Measurements from ENCODE around the gene GALNT2. TPM values are rescaled to one million over a fixed set of nuclear protein-coding genes. Genes with fewer than 3 reads are reported as not detected.

GALNT2 gene
- total and polyA plus RNA-seq, 2 of the 13 experiments (the other 11 are each of a cell fraction or from before 2014, with no cell fraction given): 39.3 to 39.6 TPM

- TF ChIP-seq ZNF17 (CRISPR knock-in tag; IDR thresholded peaks at IDR 0.05) (no peak), SPEN (CRISPR knock-in tag; IDR thresholded peaks at IDR 0.05; ENCODE audit: low read depth) (peak; percentile 98; the same call in 1 of the 2 replicates), PITX1 (CRISPR knock-in tag; IDR thresholded peaks at IDR 0.05) (peak; percentile 94), KDM6A (CRISPR knock-in tag; IDR thresholded peaks at IDR 0.05; ENCODE audit: low read depth) (peak; percentile 73; the same call in 1 of the 2 replicates), SMAD1 (CRISPR knock-in tag; IDR thresholded peaks at IDR 0.05; ENCODE audit: borderline replicate concordance, low read depth) (no peak), UBTF (CRISPR knock-in tag; IDR thresholded peaks at IDR 0.05) (peak; percentile 37; the same call in 1 of the 2 replicates), ZNF746 (CRISPR knock-in tag; IDR thresholded peaks at IDR 0.05) (peak; percentile 84), ETS1 (CRISPR knock-in tag; IDR thresholded peaks at IDR 0.05) (no peak), TCF7 (IDR thresholded peaks at IDR 0.05; ENCODE audit: low read depth) (peak; percentile 90), GRHL1 (CRISPR knock-in tag; conservative IDR thresholded peaks at IDR 0.05) (no peak), HCFC1 (IDR thresholded peaks at IDR 0.05; ENCODE audit: low read depth, low read length) (no peak), MAFF (IDR thresholded peaks at IDR 0.05; ENCODE audit: low read depth, low read length) (peak; percentile 84), ZNF780A (CRISPR knock-in tag; IDR thresholded peaks at IDR 0.05) (no peak), GTF2F1 (IDR thresholded peaks at IDR 0.05; ENCODE audit: low read length) (no peak), ZNF124 (CRISPR knock-in tag; IDR thresholded peaks at IDR 0.05) (peak; percentile 67; the same call in 1 of the 2 replicates), ZBTB7B (CRISPR knock-in tag; IDR thresholded peaks at IDR 0.05) (peak; percentile 65; the same call in 1 of the 2 replicates), HNRNPH1 (optimal IDR thresholded peaks at IDR 0.05; ENCODE audit: low read depth, low read length) (no peak), GMEB1 (CRISPR knock-in tag; IDR thresholded peaks at IDR 0.05; ENCODE audit: borderline replicate concordance) (no peak), ZFP36L1 (CRISPR knock-in tag; IDR thresholded peaks at IDR 0.05) (no peak), SP5 (CRISPR knock-in tag; IDR thresholded peaks at IDR 0.05; ENCODE audit: borderline replicate concordance, low read depth) (no peak; the same call in 1 of the 2 replicates), ZNF205 (CRISPR knock-in tag; IDR thresholded peaks at IDR 0.05) (no peak; the same call in 1 of the 2 replicates), ZC3H4 (CRISPR knock-in tag; IDR thresholded peaks at IDR 0.05; ENCODE audit: borderline replicate concordance) (no peak), ZSCAN12 (CRISPR knock-in tag; IDR thresholded peaks at IDR 0.05) (0 out of 2 replicates have a peak, but pooled peaks have one; percentile 28), BRD4 (CRISPR knock-in tag; IDR thresholded peaks at IDR 0.05) (peak; percentile 60; the same call in 1 of the 2 replicates)
Measured at GRCh38 chr1:230158415-230159291, 91.6 kb downstream of the GALNT2 start (continued).

Measured in HepG2 (cell line).